ENCODE results near the gene RTL10. TPM values are rescaled to one million over a fixed set of nuclear protein-coding genes. Genes with fewer than 3 reads are reported as not detected.

The RTL10 gene
- total and polyA plus RNA-seq, 10 of the 15 experiments (the other 5 are each of a cell fraction or from before 2014, with no cell fraction given): 5.3 to 18.1 (median 10.3) TPM

GRCh38 chr22:19889951-19890350 is 35.3 kb upstream of the RTL10 start:
- POLR2A ChIA-PET: no interaction called here
- Histone ChIP-seq H3K27ac (ENCODE audit: control insufficient read depth, insufficient read depth) (no peak overlapping the region), H3K36me3 (ENCODE audit: control insufficient read depth in 2 of 2, insufficient read depth in 2 of 2, low read length in 1 of 2) (no peaks in the 10 kb centered on the region), H3K79me2 (ENCODE audit: control insufficient read depth, insufficient read depth, low read length) (no peaks in the 10 kb centered on the region), H3K9ac (ENCODE audit: control insufficient read depth, insufficient read depth, low read length) (no peak overlapping the region), H3K27me3 (replicated peaks in 1 of 2; ENCODE audit: control insufficient read depth in 2 of 2, insufficient read depth in 2 of 2, low read length in 1 of 2) (no peaks in the 10 kb centered on the region), H2AFZ (ENCODE audit: control insufficient read depth, low read depth, low read length) (no peak overlapping the region), H4K20me1 (ENCODE audit: control insufficient read depth, insufficient read depth) (no peaks in the 10 kb centered on the region), H3K4me2 (ENCODE audit: control insufficient read depth, insufficient read depth) (no peak overlapping the region), H3K4me1 (ENCODE audit: control insufficient read depth, insufficient read depth, low read length) (peaks cover 20% of the 10 kb centered on the region), H3K9me3 (replicated peaks; ENCODE audit: control insufficient read depth, insufficient read depth, low read length) (no peaks in the 10 kb centered on the region), H3K4me3 (no peak overlapping the region)
- BruUV-seq (replicated peaks): no TSS peak
- RAD21 ChIA-PET (ENCODE audit: unreplicated experiment): no interaction called here
- FAIRE-seq: no peak
- DNase-seq (ENCODE audit: low read depth, low spot score): no peak
- CTCF ChIA-PET: interaction anchor here (0.9 to 1.3 kb wide), 2 partner anchors 20 to 160 kb away, joined by 3 to 5 read pairs; no protein-coding TSS in a partner anchor
- SMC1A ChIA-PET (ENCODE audit: uncharacterized antibody, unreplicated experiment): no interaction called here
- intact Hi-C loops (cut with micrococcal nuclease; ENCODE audit: unreplicated experiment) (no loop called here), in situ Hi-C loops (cut with MboI) (no loop called here)
- no peak for TF ChIP-seq PML (IDR thresholded peaks at IDR 0.05; ENCODE audit: low read length)
- TF ChIP-seq, protein P1, sequence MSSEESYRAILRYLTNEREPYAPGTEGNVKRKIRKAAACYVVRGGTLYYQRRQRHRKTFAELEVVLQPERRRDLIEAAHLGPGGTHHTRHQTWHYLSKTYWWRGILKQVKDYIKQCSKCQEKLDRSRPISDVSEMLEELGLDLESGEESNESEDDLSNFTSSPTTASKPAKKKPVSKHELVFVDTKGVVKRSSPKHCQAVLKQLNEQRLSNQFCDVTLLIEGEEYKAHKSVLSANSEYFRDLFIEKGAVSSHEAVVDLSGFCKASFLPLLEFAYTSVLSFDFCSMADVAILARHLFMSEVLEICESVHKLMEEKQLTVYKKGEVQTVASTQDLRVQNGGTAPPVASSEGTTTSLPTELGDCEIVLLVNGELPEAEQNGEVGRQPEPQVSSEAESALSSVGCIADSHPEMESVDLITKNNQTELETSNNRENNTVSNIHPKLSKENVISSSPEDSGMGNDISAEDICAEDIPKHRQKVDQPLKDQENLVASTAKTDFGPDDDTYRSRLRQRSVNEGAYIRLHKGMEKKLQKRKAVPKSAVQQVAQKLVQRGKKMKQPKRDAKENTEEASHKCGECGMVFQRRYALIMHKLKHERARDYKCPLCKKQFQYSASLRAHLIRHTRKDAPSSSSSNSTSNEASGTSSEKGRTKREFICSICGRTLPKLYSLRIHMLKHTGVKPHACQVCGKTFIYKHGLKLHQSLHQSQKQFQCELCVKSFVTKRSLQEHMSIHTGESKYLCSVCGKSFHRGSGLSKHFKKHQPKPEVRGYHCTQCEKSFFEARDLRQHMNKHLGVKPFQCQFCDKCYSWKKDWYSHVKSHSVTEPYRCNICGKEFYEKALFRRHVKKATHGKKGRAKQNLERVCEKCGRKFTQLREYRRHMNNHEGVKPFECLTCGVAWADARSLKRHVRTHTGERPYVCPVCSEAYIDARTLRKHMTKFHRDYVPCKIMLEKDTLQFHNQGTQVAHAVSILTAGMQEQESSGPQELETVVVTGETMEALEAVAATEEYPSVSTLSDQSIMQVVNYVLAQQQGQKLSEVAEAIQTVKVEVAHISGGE (CRISPR knock-in tag; IDR thresholded peaks at IDR 0.05): no peak
- no peak for TF ChIP-seq ZBED1 (IDR thresholded peaks at IDR 0.05; ENCODE audit: borderline replicate concordance)
- no peak for TF ChIP-seq YY1 (IDR thresholded peaks at IDR 0.05; ENCODE audit: low read depth, low read length)
- no peak for TF ChIP-seq JUNB (IDR thresholded peaks at IDR 0.05)
- TF ChIP-seq, protein P2, sequence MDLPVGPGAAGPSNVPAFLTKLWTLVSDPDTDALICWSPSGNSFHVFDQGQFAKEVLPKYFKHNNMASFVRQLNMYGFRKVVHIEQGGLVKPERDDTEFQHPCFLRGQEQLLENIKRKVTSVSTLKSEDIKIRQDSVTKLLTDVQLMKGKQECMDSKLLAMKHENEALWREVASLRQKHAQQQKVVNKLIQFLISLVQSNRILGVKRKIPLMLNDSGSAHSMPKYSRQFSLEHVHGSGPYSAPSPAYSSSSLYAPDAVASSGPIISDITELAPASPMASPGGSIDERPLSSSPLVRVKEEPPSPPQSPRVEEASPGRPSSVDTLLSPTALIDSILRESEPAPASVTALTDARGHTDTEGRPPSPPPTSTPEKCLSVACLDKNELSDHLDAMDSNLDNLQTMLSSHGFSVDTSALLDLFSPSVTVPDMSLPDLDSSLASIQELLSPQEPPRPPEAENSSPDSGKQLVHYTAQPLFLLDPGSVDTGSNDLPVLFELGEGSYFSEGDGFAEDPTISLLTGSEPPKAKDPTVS (IDR thresholded peaks at IDR 0.05; ENCODE audit: low read depth, low read length): no peak
- no peak for TF ChIP-seq USF1 (IDR thresholded peaks at IDR 0.05; ENCODE audit: borderline replicate concordance, extremely low read length, insufficient read depth, low read depth, low read length)
- TF ChIP-seq TARDBP (IDR thresholded peaks at IDR 0.05; ENCODE audit: borderline replicate concordance): no peak
- TF ChIP-seq EP300 (IDR thresholded peaks at IDR 0.05; ENCODE audit: borderline replicate concordance in 1 of 2, control insufficient read depth in 1 of 2, low read depth in 2 of 2, low read length in 2 of 2): no peak
- over 99% methylated on average over 9 of the region's 9 CpGs for WGBS (ENCODE audit: insufficient coverage, insufficient replicate concordance, low lambda C conversion rate, missing lambda C conversion rate)
- ATAC-seq: no peak
